GM12878 (cell line): Measurements from ENCODE around the gene MS4A14. TPM values are rescaled to one million over a fixed set of nuclear protein-coding genes. Genes with fewer than 3 reads are reported as not detected.

Source experiments
- ATAC-seq: fragments of 200-7000 bp; cut with Tn5 transposase; 3 replicates; pipeline ENCODE4 v1.9.1; 2020; ENCODE audit warnings: mild to moderate bottlenecking, moderate library complexity
- BruUV-seq: library from RNA; stranded (reverse); fragments of 400-500 nt; replicated peaks from 2 replicates; lab custom pipeline; 2021; lab: Mats Ljungman, UMichigan
- CTCF ChIA-PET: fragments of 300-600 bp; sonication (Branson Sonifier 250); formaldehyde crosslinking; extraction: SDS; loops from one replicate; lab custom pipeline; 2021; ENCODE audit warnings: inconsistent platforms; lab: Yijun Ruan, JAX
- POLR2A ChIA-PET: fragments of 350-600 bp; formaldehyde crosslinking; extraction: SDS; loops from one replicate; lab custom pipeline; 2021; ENCODE audit warnings: inconsistent platforms; lab: Charles Lee
- RAD21 ChIA-PET: fragments of 300-600 bp; sonication (Branson Sonifier 250); formaldehyde crosslinking; loops from one replicate; lab custom pipeline; 2023; ENCODE audit warnings: antibody characterized with exemption; ENCODE audit not compliant: unreplicated experiment; lab: Charles Lee
- SMC1A ChIA-PET: fragments of 300-600 bp; sonication (Branson Sonifier 250); formaldehyde crosslinking; loops from one replicate; lab custom pipeline; 2023; ENCODE audit not compliant: unreplicated experiment, uncharacterized antibody; lab: Charles Lee
- DNase-seq: peaks from one replicate; pipeline ENCODE4 v3.0.0-alpha.2; 2011; ENCODE audit warnings: low read depth, low spot score
- FAIRE-seq: peaks from 3 replicates; lab custom pipeline; 2011; peaks lifted over from hg19 to GRCh38; lab: Jason Lieb, UNC
- H2AFZ ChIP-seq: 2 replicates; pipeline ENCODE4 v1.6.0; 2011; ENCODE audit warnings: low read depth, low read length, control low read depth; ENCODE audit not compliant: control insufficient read depth
- H3K27ac ChIP-seq: 2 replicates; pipeline ENCODE4 v1.5.1; 2011; ENCODE audit warnings: control low read depth; ENCODE audit not compliant: control insufficient read depth, insufficient read depth
- H3K27me3 ChIP-seq, 2 experiments: replicated peaks in 1 of 2; 2 replicates each; pipeline versions ENCODE4 v1.6.0 to v1.6.1; 2011; ENCODE audit warnings: low read length in 1 of 2; ENCODE audit not compliant: control insufficient read depth in 2 of 2, insufficient read depth in 2 of 2
- H3K36me3 ChIP-seq, 2 experiments: 2 replicates each; pipeline ENCODE4 v1.5.1; 2011; ENCODE audit warnings: low read length in 1 of 2; ENCODE audit not compliant: control insufficient read depth in 2 of 2, insufficient read depth in 2 of 2
- H3K4me1 ChIP-seq: 2 replicates; pipeline ENCODE4 v1.6.1; 2011; ENCODE audit warnings: mild to moderate bottlenecking, low read length, moderate library complexity, mixed read lengths; ENCODE audit not compliant: control insufficient read depth, insufficient read depth
- H3K4me2 ChIP-seq: 2 replicates; pipeline ENCODE4 v1.6.0; 2011; ENCODE audit warnings: control low read depth; ENCODE audit not compliant: control insufficient read depth, insufficient read depth
- H3K4me3 ChIP-seq: fragments of 200-600 bp; sonication (generic); 2 replicates; pipeline ENCODE4 v1.5.1; 2016
- H3K79me2 ChIP-seq: 2 replicates; pipeline ENCODE4 v1.6.0; 2011; ENCODE audit warnings: low read length; ENCODE audit not compliant: control insufficient read depth, insufficient read depth
- H3K9ac ChIP-seq: 2 replicates; pipeline ENCODE4 v1.8.0; 2011; ENCODE audit warnings: low read length, control low read depth, mixed read lengths; ENCODE audit not compliant: control insufficient read depth, insufficient read depth
- H3K9me3 ChIP-seq: replicated peaks from 3 replicates; pipeline ENCODE4 v1.5.1; 2011; ENCODE audit warnings: mild to moderate bottlenecking, low read length; ENCODE audit not compliant: control insufficient read depth, insufficient read depth
- H4K20me1 ChIP-seq: 2 replicates; pipeline ENCODE4 v1.6.0; 2011; ENCODE audit not compliant: control insufficient read depth, insufficient read depth
- BRCA1 ChIP-seq: IDR thresholded peaks from 2 replicates; pipeline ENCODE4 v1.6.1; 2011; ENCODE audit warnings: low read depth, low read length, improper control_type of control experiment
- CHD1 ChIP-seq: IDR thresholded peaks from 2 replicates; pipeline ENCODE4 v1.6.1; 2012; ENCODE audit warnings: low read depth, low read length, improper control_type of control experiment
- MEF2A ChIP-seq: IDR thresholded peaks from 2 replicates; pipeline ENCODE4 v1.6.1; 2011; ENCODE audit warnings: low read depth, mild to moderate bottlenecking, low read length, moderate library complexity; ENCODE audit not compliant: insufficient read depth
- MEF2B ChIP-seq: fragments of 450-650 bp; IDR thresholded peaks from 2 replicates; pipeline ENCODE4 v1.6.1; 2018; ENCODE audit warnings: mild to moderate bottlenecking, moderate library complexity; ENCODE audit not compliant: partially characterized antibody, poor library complexity, severe bottlenecking
- NR2C1 ChIP-seq: fragments of 450-650 bp; IDR thresholded peaks from 2 replicates; pipeline ENCODE4 v1.6.1; 2017; ENCODE audit warnings: antibody characterized with exemption, mild to moderate bottlenecking, moderate library complexity
- PAX5 ChIP-seq: IDR thresholded peaks from 2 replicates; pipeline ENCODE4 v1.6.1; 2011; ENCODE audit warnings: low read depth, low read length, borderline replicate concordance
- POLR2AphosphoS2 ChIP-seq: IDR thresholded peaks from 2 replicates; pipeline ENCODE4 v1.6.1; 2011; ENCODE audit warnings: low read depth, mild to moderate bottlenecking, low read length, improper control_type of control experiment, moderate library complexity
- SPI1 ChIP-seq: IDR thresholded peaks from 2 replicates; pipeline ENCODE4 v1.6.1; 2011; ENCODE audit warnings: low read depth, mild to moderate bottlenecking, low read length, moderate library complexity, borderline replicate concordance; ENCODE audit not compliant: insufficient read depth
- ZNF384 ChIP-seq: IDR thresholded peaks from 2 replicates; pipeline ENCODE4 v1.6.1; 2012; ENCODE audit warnings: low read depth, mild to moderate bottlenecking, low read length, improper control_type of control experiment, borderline replicate concordance
- WGBS: methylation state at CpG from one replicate; pipeline ENCODE4 v1.1.6; 2016; ENCODE audit warnings: low lambda C conversion rate; ENCODE audit not compliant: insufficient replicate concordance, insufficient coverage; ENCODE audit errors: missing lambda C conversion rate; 5-methylcytosine and 5-hydroxymethylcytosine counted together
- in situ Hi-C: fragments of 300-500 bp; cut with MboI; formaldehyde crosslinking; loops from 9 replicates; pipeline ENCODE4 v1.14.3; 2018; ENCODE audit warnings: mixed read lengths
- intact Hi-C: fragments of 100-400 bp; cut with micrococcal nuclease; formaldehyde crosslinking; loops from one replicate; pipeline ENCODE4 v1.14.2; 2022; ENCODE audit not compliant: unreplicated experiment
- polyA plus RNA-seq, 11 experiments: library from polyadenylated mRNA; depleted of rRNA in 4 of 11; unstranded in 6 of 11; stranded (reverse) in 5 of 11; fragments of >200 nt; fragmentation: Nextera tagmentation in 4 of 11; fragmentation: Illumina TruSeq in 1 of 11; extraction: Ambion mirVana in 4 of 11; extraction: Trizol in 1 of 11; gene quantifications; 1 replicate in 1 of 11; 2 replicates in 10 of 11; pipeline versions ENCODE4 v1.2.1 to v1.2.3, GENCODE V29; 2011 to 2016; ENCODE audit warnings: inconsistent platforms in 2 of 11, missing spikeins in 2 of 11, low read depth in 1 of 11
- total RNA-seq, 4 experiments: library from RNA; depleted of rRNA in 3 of 4; stranded (reverse); fragments of >200 nt in 3 of 4; fragmentation: Illumina TruSeq in 1 of 4; extraction: Trizol in 1 of 4; gene quantifications; 2 replicates each; pipeline versions ENCODE4 v1.2.1 to v1.2.3, GENCODE V29; 2013 to 2021
- TF ChIP-seq, protein P1 (sequence below): fragments of 450-650 bp; IDR thresholded peaks from 2 replicates; pipeline ENCODE4 v1.6.1; 2017; ENCODE audit warnings: borderline replicate concordance
- TF ChIP-seq, protein P2 (sequence below): fragments of 450-650 bp; conservative IDR thresholded peaks from 2 replicates; pipeline ENCODE4 v1.6.1; 2017; ENCODE audit warnings: mild to moderate bottlenecking, moderate library complexity
- TF ChIP-seq, protein P3 (sequence below): IDR thresholded peaks from 2 replicates; pipeline ENCODE4 v1.6.1; 2011; ENCODE audit warnings: borderline replicate concordance, low read depth, mild to moderate bottlenecking, moderate library complexity, low read length; ENCODE audit not compliant: insufficient read depth, poor library complexity, severe bottlenecking
- TF ChIP-seq, protein P4 (sequence below): fragments of 450-650 bp; IDR thresholded peaks from 2 replicates; pipeline ENCODE4 v1.6.1; 2017; ENCODE audit warnings: low read depth, mild to moderate bottlenecking, moderate library complexity

The MS4A14 gene
- total and polyA plus RNA-seq, 10 of the 15 experiments (the other 5 are each of a cell fraction or from before 2014, with no cell fraction given): 0.13 to 1.0 (median 0.63) TPM; not detected in 1

DNA sequence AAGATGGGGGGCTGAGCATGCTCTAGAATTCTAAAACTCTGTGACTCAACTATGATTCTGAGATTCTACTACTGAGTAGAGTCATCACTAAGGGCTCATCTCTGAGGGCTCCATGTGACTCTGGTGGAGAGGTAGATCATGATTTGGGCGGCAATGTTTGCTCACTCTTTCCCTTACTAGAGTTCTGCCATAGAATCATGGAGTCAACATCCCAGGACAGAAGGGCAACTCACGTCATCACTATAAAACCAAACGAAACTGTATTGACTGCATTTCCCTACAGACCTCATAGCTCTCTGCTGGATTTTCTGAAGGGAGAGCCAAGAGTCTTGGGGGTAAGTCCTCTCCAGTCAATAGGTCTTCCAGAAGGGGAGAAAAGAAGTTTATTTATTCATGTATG is at the start of gene MS4A14 (continued):
- TF ChIP-seq, protein P1, sequence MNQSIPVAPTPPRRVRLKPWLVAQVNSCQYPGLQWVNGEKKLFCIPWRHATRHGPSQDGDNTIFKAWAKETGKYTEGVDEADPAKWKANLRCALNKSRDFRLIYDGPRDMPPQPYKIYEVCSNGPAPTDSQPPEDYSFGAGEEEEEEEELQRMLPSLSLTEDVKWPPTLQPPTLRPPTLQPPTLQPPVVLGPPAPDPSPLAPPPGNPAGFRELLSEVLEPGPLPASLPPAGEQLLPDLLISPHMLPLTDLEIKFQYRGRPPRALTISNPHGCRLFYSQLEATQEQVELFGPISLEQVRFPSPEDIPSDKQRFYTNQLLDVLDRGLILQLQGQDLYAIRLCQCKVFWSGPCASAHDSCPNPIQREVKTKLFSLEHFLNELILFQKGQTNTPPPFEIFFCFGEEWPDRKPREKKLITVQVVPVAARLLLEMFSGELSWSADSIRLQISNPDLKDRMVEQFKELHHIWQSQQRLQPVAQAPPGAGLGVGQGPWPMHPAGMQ: no peak
- no peak for TF ChIP-seq CHD1
- TF ChIP-seq, protein P2, sequence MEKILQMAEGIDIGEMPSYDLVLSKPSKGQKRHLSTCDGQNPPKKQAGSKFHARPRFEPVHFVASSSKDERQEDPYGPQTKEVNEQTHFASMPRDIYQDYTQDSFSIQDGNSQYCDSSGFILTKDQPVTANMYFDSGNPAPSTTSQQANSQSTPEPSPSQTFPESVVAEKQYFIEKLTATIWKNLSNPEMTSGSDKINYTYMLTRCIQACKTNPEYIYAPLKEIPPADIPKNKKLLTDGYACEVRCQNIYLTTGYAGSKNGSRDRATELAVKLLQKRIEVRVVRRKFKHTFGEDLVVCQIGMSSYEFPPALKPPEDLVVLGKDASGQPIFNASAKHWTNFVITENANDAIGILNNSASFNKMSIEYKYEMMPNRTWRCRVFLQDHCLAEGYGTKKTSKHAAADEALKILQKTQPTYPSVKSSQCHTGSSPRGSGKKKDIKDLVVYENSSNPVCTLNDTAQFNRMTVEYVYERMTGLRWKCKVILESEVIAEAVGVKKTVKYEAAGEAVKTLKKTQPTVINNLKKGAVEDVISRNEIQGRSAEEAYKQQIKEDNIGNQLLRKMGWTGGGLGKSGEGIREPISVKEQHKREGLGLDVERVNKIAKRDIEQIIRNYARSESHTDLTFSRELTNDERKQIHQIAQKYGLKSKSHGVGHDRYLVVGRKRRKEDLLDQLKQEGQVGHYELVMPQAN: no peak
- TF ChIP-seq, all 136 proteins: peak for 0

DNA sequence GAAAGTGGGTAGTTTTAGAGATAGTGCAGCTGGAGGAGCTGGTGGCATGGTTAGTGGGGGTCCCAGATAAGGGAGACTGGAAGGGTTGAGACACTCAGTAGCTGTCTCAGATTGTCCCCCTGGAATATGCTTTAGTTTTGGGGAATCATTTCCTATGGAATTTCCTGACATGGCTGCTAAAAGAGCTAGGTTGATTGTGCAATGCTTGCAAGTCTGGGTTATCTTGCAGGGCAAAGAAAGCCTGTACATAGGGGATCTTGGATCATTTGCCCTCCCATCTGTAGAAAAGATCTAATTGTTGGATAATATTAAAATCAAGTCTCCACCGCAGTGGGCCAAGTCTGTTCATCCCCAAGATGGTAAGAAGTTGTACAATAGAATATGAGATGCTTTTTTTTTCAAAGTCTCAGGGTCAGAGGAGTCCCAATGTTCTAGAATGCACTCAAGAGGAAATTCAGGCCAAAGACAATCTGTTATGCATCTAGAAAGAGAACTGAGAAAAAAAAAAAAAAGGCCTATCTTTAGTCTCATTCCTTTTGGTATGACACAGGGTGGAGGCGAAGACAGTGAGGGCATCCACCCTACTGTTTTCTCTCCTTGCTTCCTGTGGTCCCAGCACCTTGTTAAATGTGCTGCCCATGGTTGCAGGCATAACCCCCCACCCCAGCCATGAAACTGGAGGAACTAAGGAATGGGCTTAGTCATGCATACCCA is 49.0 kb upstream of the MS4A14 start:
- peak; percentile 82 for ATAC-seq
- TF ChIP-seq NR2C1 (no peak), BRCA1 (no peak), PAX5 (no peak), MEF2A (0 out of 2 replicates have a peak, but pooled peaks have one; percentile 41), MEF2B (no peak), ZNF384 (peak; percentile 85), POLR2AphosphoS2 (no peak), SPI1 (peak; percentile 46; the same call in 1 of the 2 replicates)
- TF ChIP-seq, protein P3, sequence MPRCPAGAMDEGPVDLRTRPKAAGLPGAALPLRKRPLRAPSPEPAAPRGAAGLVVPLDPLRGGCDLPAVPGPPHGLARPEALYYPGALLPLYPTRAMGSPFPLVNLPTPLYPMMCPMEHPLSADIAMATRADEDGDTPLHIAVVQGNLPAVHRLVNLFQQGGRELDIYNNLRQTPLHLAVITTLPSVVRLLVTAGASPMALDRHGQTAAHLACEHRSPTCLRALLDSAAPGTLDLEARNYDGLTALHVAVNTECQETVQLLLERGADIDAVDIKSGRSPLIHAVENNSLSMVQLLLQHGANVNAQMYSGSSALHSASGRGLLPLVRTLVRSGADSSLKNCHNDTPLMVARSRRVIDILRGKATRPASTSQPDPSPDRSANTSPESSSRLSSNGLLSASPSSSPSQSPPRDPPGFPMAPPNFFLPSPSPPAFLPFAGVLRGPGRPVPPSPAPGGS: no peak
- TF ChIP-seq, protein P4, sequence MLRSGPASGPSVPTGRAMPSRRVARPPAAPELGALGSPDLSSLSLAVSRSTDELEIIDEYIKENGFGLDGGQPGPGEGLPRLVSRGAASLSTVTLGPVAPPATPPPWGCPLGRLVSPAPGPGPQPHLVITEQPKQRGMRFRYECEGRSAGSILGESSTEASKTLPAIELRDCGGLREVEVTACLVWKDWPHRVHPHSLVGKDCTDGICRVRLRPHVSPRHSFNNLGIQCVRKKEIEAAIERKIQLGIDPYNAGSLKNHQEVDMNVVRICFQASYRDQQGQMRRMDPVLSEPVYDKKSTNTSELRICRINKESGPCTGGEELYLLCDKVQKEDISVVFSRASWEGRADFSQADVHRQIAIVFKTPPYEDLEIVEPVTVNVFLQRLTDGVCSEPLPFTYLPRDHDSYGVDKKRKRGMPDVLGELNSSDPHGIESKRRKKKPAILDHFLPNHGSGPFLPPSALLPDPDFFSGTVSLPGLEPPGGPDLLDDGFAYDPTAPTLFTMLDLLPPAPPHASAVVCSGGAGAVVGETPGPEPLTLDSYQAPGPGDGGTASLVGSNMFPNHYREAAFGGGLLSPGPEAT: no peak

More for the DNA sequence above, 49.0 kb upstream of the MS4A14 start:
- BruUV-seq: no TSS peak
- Histone ChIP-seq H3K9ac (no peak overlapping the region), H3K9me3 (no peaks in the 10 kb centered on the region; the same call in 2 of the 3 replicates), H3K4me1 (peaks cover 11% of the 10 kb centered on the region), H3K4me2 (0 out of 2 replicates have a peak overlapping the region, but pooled peaks have one; percentile 18), H3K79me2 (no peaks in the 10 kb centered on the region), H4K20me1 (no peaks in the 10 kb centered on the region), H2AFZ (no peak overlapping the region), H3K27me3 (no peaks in the 10 kb centered on the region), H3K4me3 (no peak overlapping the region), H3K27ac (no peak overlapping the region), H3K36me3 (no peaks in the 10 kb centered on the region)
- no peak for DNase-seq
- ChIA-PET POLR2A (no interaction called here), CTCF (interaction anchor here (1.3 to 9.9 kb wide), 13 partner anchors 13 to 271 kb away, joined by 3 to 200 read pairs (median 33); no protein-coding TSS in a partner anchor), SMC1A (interaction anchor here (0.9 to 6.6 kb wide), 7 partner anchors 14 to 264 kb away, joined by 3 to 116 read pairs (median 10); no protein-coding TSS in a partner anchor), RAD21 (interaction anchor here (1.7 to 4.5 kb wide), 6 partner anchors 78 to 272 kb away, joined by 6 to 83 read pairs (median 12); no protein-coding TSS in a partner anchor)
- intact Hi-C loops (loop anchor here (5.0 to 10.0 kb wide), 2 partner anchors 140 to 522 kb away; no protein-coding TSS in a partner anchor), in situ Hi-C loops (no loop called here)
- FAIRE-seq: no peak
- WGBS: 35% methylated on average over 2 of the region's 2 CpGs
